ENCODE measurements around the gene CDC40.

DNA sequence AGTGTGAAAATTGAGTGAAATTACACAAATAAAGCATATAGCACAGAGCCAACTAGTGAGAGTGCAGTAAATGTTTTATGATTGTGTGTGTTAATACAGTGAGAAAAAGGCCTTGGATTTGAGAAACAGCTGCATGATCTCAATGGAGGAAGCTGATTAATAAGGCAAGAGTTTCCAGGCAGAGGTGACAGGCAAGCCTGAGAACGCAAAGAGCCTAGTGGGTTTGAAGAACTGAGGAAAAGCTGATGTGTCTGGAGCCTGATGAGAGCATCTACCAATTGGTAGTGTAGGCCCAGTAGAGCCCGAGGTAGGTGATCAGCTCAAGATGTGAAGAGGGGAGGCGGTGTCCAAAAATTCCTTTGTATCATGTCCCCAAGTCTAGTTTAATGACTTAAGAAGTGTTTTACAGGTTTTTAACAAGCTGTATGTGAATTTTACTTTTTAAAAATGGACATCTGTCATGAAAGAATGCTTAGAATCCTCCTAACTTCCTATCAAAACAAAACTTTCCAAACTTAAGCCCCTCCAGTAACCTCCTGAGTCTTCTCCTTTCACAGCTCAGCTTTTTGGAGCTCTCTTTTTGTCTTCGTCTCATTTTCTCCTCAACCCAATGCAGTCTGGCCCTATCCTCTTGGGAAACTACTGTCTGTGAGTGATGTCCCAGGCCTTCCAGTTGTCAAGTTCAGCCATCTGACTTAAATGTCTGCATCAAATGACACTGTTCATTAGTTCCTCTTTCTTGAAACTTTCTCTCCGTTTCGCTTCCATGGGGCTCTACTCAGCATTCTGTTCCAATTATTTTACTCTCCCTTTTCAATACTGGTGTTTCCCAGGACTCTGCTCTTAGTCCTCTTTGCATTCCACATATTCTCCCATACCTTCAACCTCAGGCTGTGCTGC lies 1.2 kb downstream of the CDC40 start:
- TF ChIP-seq, protein P1, sequence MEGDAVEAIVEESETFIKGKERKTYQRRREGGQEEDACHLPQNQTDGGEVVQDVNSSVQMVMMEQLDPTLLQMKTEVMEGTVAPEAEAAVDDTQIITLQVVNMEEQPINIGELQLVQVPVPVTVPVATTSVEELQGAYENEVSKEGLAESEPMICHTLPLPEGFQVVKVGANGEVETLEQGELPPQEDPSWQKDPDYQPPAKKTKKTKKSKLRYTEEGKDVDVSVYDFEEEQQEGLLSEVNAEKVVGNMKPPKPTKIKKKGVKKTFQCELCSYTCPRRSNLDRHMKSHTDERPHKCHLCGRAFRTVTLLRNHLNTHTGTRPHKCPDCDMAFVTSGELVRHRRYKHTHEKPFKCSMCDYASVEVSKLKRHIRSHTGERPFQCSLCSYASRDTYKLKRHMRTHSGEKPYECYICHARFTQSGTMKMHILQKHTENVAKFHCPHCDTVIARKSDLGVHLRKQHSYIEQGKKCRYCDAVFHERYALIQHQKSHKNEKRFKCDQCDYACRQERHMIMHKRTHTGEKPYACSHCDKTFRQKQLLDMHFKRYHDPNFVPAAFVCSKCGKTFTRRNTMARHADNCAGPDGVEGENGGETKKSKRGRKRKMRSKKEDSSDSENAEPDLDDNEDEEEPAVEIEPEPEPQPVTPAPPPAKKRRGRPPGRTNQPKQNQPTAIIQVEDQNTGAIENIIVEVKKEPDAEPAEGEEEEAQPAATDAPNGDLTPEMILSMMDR (IDR thresholded peaks at IDR 0.05; ENCODE audit: low read depth, low read length), result no peak
- TF ChIP-seq POLR2A (IDR thresholded peaks at IDR 0.05; ENCODE audit: extremely low read depth, insufficient read length) (no peak), MYC (IDR thresholded peaks at IDR 0.05; ENCODE audit: low read depth, low read length) (no peak)
